Spleen (tissue), 11 donors: ENCODE data around the gene MARS1. TPM values are rescaled to one million over a fixed set of nuclear protein-coding genes. Genes with fewer than 3 reads are reported as not detected.
A peak's percentile ranks its signal among the peaks of the same experiment; 100 is the strongest.

Experiments used
- DNase-seq: peaks from one replicate; pipeline ENCODE4 v3.0.0-alpha.2; 2020
- H3K27ac ChIP-seq, 8 donors: fragments of 200-600 bp; sonication (generic) in 7 of 8; 1 replicate in 4 of 8; 2 replicates in 4 of 8; pipeline versions ENCODE4 v1.5.0 to v1.8.0; 2016 to 2021; ENCODE audit warnings: inconsistent platforms in 4 of 8, mild to moderate bottlenecking in 4 of 8, moderate library complexity in 1 of 8
- H3K27me3 ChIP-seq, 7 donors: fragments of 200-600 bp; sonication (generic) in 6 of 7; replicated peaks in 1 of 7; 1 replicate in 4 of 7; 2 replicates in 3 of 7; pipeline versions ENCODE4 v1.5.0 to v1.8.0; 2016 to 2021; ENCODE audit warnings: inconsistent platforms in 3 of 7, mild to moderate bottlenecking in 1 of 7
- H3K36me3 ChIP-seq, 6 donors: fragments of 200-600 bp; sonication (generic) in 5 of 6; 1 replicate in 4 of 6; 2 replicates in 2 of 6; pipeline versions ENCODE4 v1.5.0 to v1.8.0; 2016 to 2021; ENCODE audit warnings: inconsistent platforms in 2 of 6
- H3K4me1 ChIP-seq, 6 donors: fragments of 200-600 bp; sonication (generic) in 5 of 6; 1 replicate in 3 of 6; 2 replicates in 3 of 6; pipeline versions ENCODE4 v1.5.0 to v1.8.0; 2016 to 2021; ENCODE audit warnings: inconsistent platforms in 3 of 6
- H3K4me3 ChIP-seq, 8 donors: fragments of 200-600 bp; sonication (generic) in 7 of 8; 1 replicate in 4 of 8; 2 replicates in 4 of 8; pipeline versions ENCODE4 v1.5.0 to v1.8.0; 2016 to 2021; ENCODE audit warnings: inconsistent platforms in 4 of 8, mild to moderate bottlenecking in 4 of 8, moderate library complexity in 2 of 8
- H3K9me3 ChIP-seq, 8 donors: fragments of 200-600 bp; sonication (generic) in 7 of 8; 1 replicate in 4 of 8; 2 replicates in 4 of 8; pipeline versions ENCODE4 v1.5.0 to v1.8.0; 2016 to 2021; ENCODE audit warnings: inconsistent platforms in 4 of 8
- CTCF ChIP-seq, 11 experiments: fragments of 200-600 bp in 7 of 11; fragments of 450-650 bp in 4 of 11; sonication (generic) in 4 of 11; IDR thresholded peaks in 8 of 11; conservative IDR thresholded peaks in 3 of 11; 1 replicate in 7 of 11; 2 replicates in 4 of 11; pipeline versions ENCODE4 v1.4.0 to v1.8.0; 2016 to 2021; ENCODE audit warnings: antibody characterized with exemption in 11 of 11, inconsistent platforms in 4 of 11, mild to moderate bottlenecking in 1 of 11
- POLR2A ChIP-seq, 3 donors: fragments of 450-650 bp; IDR thresholded peaks; one replicate each; pipeline ENCODE4 v1.5.1; 2017; ENCODE audit warnings: antibody characterized with exemption in 3 of 3, mild to moderate bottlenecking in 1 of 3
- POLR2AphosphoS5 ChIP-seq, 3 donors: sonication (generic); formaldehyde crosslinking; IDR thresholded peaks; one replicate each; pipeline ENCODE4 v1.5.1; 2017; ENCODE audit warnings: antibody characterized with exemption in 3 of 3
- WGBS, 5 donors: extraction: QIAGEN DNeasy Blood & Tissue Kit in 3 of 5; methylation state at CpG; one replicate each; pipeline versions ENCODE4 v1.1.5 to v1.1.7; 2013 to 2018; 5-methylcytosine and 5-hydroxymethylcytosine counted together
- intact Hi-C: fragments of 100-400 bp; cut with DNase I; formaldehyde crosslinking; loops from one replicate; pipeline ENCODE4 v1.15.0; 2023; ENCODE audit warnings: low total_unique reads
- polyA plus RNA-seq, 3 donors: library from polyadenylated mRNA; stranded (reverse); fragments of 200-250 nt; gene quantifications; one replicate each; pipeline ENCODE4 v1.2.1, GENCODE V29; 2013
- total RNA-seq, 7 donors: library from RNA; depleted of rRNA in 3 of 7; stranded (reverse); fragments of >200 nt in 3 of 7; fragmentation: NEBNext Ultra II Directional in 4 of 7; extraction: Animal tissue kit (Norgen Biotek cat#: 25700) in 4 of 7; gene quantifications; one replicate each; pipeline versions ENCODE4 v1.1.0 to v1.2.1, GENCODE V29; 2016 to 2021
- donor health status: healthy with polysubstance abuse.
- donor health status: DM: no; HTN: no; CAD: no; lungs with moderate emphysema.
- donor health status: DM: no; HTN: no; CAD: no.
- donor health status: Bipolar disorder and iron deficiency.
- donor health status: healthy.
- donor health status: DM: no; HTN: no; CAD: no.
- donor health status: DM: yes; HTN: yes; CAD: no.

MARS1 gene
- total and polyA plus RNA-seq, 10 donors, result 67.4 to 186 (median 101) TPM

- intact Hi-C loops, result no loop called here
- no peak overlapping the region for H3K27ac ChIP-seq
- WGBS, 5 donors, result 30 to 57% (median 42%) methylated on average over 2 of the region's 2 CpGs
- H3K4me3 ChIP-seq, result no peak overlapping the region
- H3K27me3 ChIP-seq, result peaks cover 0 to 40% (median 21%) of the 10 kb centered on the region in 7 donors
- DNase-seq, result no peak
- H3K4me1 ChIP-seq, result peaks cover 26 to 54% (median 43%) of the 10 kb centered on the region in 6 donors
- no peak for TF ChIP-seq POLR2A (IDR thresholded peaks at IDR 0.05)
- TF ChIP-seq POLR2AphosphoS5 (IDR thresholded peaks at IDR 0.05), result no peak
- no peak for TF ChIP-seq CTCF (IDR thresholded peaks at IDR 0.05 in 8 of 11, conservative IDR thresholded peaks at IDR 0.05 in 3 of 11)
- no peaks in the 10 kb centered on the region for H3K9me3 ChIP-seq
- no peaks in the 10 kb centered on the region for H3K36me3 ChIP-seq
These were observed 60.6 kb downstream of the MARS1 start for GRCh38 chr12:57548488-57548887.

- intact Hi-C loops, result no loop called here
- no peaks in the 10 kb centered on the region for H3K36me3 ChIP-seq
- peak overlapping the region; percentile 25 to 71 (median 40) for H3K4me3 ChIP-seq
- whole genome bisulfite sequencing, 5 donors, result 39 to 44% (median 42%) methylated on average over 12 to 13 of the region's 13 CpGs
- TF ChIP-seq POLR2A (IDR thresholded peaks at IDR 0.05), result no peak
- no peak for TF ChIP-seq CTCF (IDR thresholded peaks at IDR 0.05 in 8 of 11, conservative IDR thresholded peaks at IDR 0.05 in 3 of 11)
- no peak for TF ChIP-seq POLR2AphosphoS5 (IDR thresholded peaks at IDR 0.05)
- H3K27ac ChIP-seq, result no peak overlapping the region
- H3K27me3 ChIP-seq, result peaks cover 0 to 46% (median 21%) of the 10 kb centered on the region in 7 donors
- H3K4me1 ChIP-seq, result peaks cover 20 to 46% (median 39%) of the 10 kb centered on the region in 6 donors
- DNase-seq, result no peak
- no peaks in the 10 kb centered on the region for H3K9me3 ChIP-seq
These were observed 61.5 kb downstream of the MARS1 start for GRCh38 chr12:57549203-57549908.

- H3K27me3 ChIP-seq, result peaks cover 0 to 46% (median 21%) of the 10 kb centered on the region in 7 donors
These were observed 62.2 kb downstream of the MARS1 start, which contains the start of gene KIF5A for GRCh38 chr12:57549909-57550640. Gene KIF5A, plus strand, starts transcription at chr12:57550044. Its CDS starts 228 bp downstream, at chr12:57550272.

More at GRCh38 chr12:57549909-57550640, 62.2 kb downstream of the MARS1 start, which contains the start of gene KIF5A:
- intact Hi-C loops, result no loop called here
- TF ChIP-seq POLR2A (IDR thresholded peaks at IDR 0.05), result no peak
- TF ChIP-seq CTCF (IDR thresholded peaks at IDR 0.05 in 8 of 11, conservative IDR thresholded peaks at IDR 0.05 in 3 of 11), result peak in 3 of 11 experiments; percentile 15 to 22 (median 22)
- peak in 2 of 3 donors; percentile 40 to 41 for TF ChIP-seq POLR2AphosphoS5 (IDR thresholded peaks at IDR 0.05)
- DNase-seq, result peak; percentile 87
- Histone ChIP-seq H3K36me3 (no peaks in the 10 kb centered on the region), H3K4me3 (peak within 1 kb of the TSS; percentile 25 to 71 (median 40)), H3K27ac (no peak within 1 kb of the TSS), H3K9me3 (no peaks in the 10 kb centered on the region), H3K4me1 (peaks cover 15 to 39% (median 33%) of the 10 kb centered on the region in 6 donors)
- 7 to 13% (median 8%) methylated on average over 23 to 52 of the region's 52 CpGs for WGBS, 5 donors
